HG02678 (cell line): ENCODE measurements around the gene RANBP10.

Source experiments
- ATAC-seq: cut with Tn5 transposase; IDR thresholded peaks from one replicate; pipeline ENCODE4 v1.9.1; 2021; ENCODE audit warnings: mild to moderate bottlenecking, moderate library complexity; ENCODE audit not compliant: unreplicated experiment

Gene RANBP10

DNA sequence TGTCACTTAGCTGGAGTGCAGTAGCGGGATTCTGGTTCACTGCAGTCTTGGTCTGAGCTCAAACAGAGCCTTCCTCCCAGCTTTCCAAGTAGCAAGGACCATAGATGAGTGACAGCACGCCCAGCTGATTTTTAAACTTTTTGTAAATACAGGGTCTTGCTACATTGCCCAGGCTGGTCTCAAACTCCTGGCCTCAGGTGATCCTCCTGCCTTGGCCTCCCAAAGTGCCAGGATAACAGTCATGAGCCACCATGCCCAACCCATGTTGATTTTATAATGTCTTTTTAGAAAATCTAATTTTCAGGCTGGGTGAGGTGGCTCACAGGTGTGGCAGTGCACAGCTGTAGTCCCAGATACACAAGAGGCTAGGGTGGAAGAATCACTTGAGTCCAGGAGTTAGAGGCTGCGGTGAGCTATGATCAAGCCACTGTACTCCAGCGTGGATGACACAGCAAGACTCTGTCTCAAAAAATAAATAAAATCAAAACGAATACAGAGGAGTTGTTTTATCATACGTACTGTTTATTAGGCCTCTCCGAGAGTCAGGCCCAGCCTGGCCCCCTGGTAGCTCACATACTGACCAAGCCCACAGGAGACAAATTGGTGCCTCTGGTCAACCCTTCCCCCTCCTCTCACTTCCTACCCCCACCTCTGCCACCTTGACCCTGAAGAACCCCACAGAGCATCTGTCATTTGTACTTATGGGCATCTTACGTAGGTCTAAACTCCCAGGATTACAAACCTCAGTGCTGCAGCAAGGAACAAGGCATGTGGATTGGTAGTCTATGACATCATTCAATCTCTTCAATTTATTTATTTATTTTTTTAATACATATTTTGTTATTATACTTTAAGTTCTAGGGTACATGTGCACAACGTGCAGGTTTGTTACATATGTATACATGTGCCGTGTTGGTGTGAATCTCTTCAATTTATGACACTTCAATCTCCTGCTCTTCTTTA lies 126.1 kb downstream of the RANBP10 start:
- ATAC-seq = no peak

DNA sequence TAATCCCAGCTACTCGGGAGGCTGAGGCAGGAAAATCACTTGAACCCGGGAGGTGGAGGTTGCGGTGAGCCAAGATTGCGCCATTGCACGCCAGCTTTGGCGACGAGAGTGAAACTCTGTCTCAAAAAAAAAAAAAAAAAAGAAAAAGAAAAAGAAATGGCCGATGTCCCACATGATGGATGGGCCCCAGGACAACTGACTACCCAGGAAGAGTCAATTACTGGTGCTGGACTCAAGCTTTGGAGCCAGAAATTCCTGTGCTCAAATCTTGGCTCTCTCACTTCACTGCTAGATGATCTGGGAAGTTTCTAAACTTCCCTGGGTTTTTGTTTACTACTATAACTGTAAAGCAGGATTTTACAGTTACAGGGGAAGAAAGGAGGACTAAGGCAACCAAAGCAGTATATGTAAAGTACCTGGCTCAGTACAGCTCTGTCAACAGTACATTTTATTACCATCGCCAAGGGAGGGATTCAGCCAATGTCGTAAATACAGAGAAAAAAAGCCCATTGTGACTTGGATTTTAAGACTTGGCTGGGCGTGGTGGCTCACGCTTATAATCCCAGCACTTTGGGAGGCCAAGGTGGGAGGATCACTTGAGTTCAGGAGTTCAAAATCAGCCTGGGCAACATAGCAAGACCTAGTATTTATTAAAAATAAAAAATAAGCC lies 127.9 kb downstream of the RANBP10 start:
- no peak for ATAC-seq

DNA sequence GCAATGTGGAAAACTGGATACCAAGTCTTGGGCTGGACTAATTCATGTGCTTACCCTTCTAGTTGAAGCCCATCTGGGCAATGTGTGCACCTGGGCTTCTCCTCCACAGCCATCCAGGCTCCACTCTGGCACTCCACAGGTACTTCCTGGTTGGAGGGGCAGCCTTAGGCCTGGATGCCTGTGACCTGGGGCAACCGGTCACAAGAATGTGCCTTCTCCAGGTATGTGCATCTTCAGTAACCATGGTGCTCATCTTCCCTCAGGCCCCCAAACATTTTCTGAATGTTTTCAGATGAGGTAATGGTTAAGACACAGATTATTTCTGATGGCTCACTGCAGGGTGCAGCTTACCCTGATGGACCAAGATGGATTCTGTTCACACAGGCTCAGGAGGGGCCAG lies 128.6 kb downstream of the RANBP10 start:
- no peak for ATAC-seq

DNA sequence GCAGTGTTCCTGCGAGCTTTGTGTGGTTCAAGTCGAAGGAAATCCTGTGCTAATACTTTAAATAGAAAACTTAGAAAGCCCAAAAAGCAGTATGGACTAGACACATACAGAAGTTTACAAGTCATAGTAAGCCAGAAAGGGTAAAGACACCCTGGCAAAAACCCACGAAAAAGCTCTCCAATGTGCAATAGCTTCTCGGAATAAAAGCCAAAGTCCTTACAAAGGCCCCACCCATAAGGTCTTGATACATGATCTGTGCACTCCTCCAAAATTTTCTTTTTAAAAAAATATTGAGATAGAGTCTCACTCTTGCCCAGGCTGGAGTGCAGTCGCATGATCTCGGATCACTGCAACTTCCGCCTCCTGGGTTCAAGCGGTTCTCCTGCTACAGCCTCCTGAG lies 129.4 kb downstream of the RANBP10 start:
- ATAC-seq = no peak

DNA sequence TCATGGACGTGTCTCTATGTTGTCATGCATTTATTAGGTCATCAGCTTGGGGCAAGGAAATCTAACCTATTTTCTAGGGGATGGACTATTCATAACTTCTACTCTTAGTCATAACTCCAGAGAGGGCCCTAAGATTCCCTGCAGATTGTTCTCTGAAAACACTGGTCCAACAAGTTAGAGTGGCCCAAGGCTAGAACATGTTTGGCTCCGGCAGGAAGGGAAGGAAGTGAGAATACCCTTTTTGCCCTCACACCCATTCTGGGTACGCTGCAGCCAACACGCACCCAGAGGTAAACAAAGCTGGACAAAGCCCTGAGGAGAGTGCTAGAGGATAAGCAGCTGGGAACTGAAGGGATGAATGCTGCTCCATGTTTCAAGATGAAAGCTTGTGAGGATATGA lies 129.8 kb downstream of the RANBP10 start:
- ATAC-seq = no peak

DNA sequence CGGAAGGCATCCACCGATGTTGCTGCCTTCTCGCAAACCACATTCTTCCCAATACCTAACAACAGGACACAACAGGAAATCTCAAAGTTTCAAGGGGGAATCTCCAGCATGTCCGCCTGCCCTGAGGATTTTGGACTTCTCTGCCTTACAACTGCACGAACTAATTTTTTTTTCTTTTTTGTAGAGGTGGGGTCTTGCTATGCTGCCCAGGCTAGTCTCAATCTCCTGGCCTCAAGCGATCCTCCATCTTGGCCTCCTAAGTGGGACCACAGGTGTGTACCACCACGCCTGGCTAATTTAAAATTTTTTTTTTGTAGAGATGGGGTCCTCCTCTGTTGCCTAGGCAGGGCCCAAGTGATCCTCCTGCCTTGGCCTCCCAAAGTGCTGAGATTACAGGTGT lies 130.4 kb downstream of the RANBP10 start:
- ATAC-seq = no peak

DNA sequence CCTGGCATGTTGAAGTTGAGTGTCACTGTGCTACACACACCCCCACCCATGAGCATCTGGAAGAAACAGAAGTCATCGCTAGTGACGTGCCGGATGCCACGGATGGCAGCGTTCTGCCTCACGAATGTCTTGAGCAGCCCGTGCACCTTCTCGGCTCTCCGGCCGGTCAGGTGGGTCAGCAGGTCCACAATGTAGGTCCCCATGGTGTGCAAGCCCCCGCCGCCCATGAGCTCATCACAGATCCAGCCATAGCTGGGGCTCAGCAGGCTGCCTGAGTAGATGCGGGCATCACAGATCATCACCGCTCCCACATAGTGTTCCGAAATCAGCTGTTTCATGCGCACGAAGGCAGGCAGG lies 130.8 kb downstream of the RANBP10 start:
- no peak for ATAC-seq

DNA sequence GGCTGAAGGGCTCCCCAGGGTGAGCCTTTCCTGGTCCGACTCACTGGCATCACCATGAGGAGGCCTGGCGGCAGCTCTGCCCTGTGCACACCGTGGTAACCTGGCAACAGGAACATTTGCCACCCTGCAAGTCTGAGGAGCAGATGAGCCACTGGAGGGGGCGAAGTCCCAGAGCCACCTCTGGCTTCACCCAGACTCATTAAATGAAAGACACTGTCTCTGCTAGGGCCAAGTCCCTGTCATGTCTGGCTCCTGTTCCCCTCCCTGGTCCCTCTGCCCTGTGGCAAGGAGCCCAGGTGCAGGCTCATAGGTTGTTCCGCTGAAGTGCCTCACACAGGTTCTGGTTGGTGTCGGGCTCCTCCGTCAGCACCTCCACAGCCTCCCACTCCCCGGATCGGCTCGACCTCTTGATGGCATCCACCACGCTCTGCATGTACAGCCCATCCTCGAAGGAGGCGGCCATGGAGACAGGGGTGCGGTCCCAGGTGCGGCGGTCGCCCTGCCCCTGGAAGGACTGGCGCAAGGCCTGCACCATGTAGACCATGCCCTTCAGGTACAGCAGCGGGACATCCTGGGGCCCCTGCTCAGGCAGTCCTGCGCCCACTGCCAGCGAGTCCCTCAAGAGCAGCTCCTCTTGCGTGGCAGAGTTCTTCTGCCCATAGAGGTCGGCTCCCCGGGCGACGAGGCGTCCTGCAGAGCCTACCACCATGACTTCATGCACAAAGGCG lies 131.3 kb downstream of the RANBP10 start:
- no peak for ATAC-seq

DNA sequence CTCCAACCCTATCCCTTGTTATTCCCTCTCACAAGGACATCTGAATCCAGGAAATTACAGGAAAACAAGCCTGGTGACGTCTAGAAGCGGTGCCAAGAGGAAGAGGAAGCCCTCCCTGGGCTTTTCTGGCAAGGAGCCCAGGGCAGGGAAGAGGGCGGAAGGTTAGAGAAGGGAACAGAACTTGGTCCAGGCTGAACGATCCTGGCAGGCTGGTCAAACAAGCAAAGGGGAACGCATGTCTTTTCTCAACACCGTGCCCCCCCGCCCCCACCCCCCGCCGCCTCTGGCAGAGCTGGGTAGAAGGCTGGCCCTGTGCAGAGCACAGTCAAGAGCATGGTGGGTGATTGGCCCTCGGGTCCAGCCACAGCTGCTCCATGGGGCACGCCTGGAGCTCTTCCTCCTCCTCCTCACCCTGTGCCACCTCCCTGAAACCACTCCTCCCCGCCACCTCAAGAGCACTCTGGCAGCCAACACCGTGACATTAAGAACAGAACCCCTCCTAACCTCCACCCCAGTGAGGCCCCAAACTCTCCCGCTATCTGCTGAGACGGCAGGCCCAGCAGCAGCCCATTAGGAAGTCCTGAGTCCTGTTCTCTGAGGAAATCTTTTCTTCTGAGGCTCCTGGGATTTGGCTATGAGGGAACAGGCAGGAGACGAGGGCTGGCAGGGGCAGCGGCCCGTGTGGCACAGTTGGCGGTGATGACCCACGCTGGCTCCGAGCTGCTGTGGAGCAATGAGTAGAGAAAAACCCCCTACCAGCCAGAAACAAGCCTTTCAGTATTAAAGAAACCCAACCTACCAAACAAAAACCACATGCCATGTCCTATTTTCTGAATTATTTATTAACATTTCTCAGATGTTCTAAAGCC lies 132.4 kb downstream of the RANBP10 start:
- ATAC-seq = no peak
